ENCODE results near the gene DENND11.

GRCh38 chr7:141654551-141654950 is 47.4 kb downstream of the DENND11 start:
- TF ChIP-seq PHF20 (IDR thresholded peaks at IDR 0.05; ENCODE audit: partially characterized antibody) (no peak), CBFB (CRISPR knock-in tag; IDR thresholded peaks at IDR 0.05) (no peak), CTCF (IDR thresholded peaks at IDR 0.05 in 2 of 3, conservative IDR thresholded peaks at IDR 0.05 in 1 of 3; ENCODE audit: insufficient read depth in 2 of 3, low read depth in 1 of 3, low read length in 3 of 3) (peak; percentile 80 to 92 (median 88)), BCLAF1 (IDR thresholded peaks at IDR 0.05; ENCODE audit: borderline replicate concordance in 1 of 2, control insufficient read depth in 1 of 2, low read depth in 2 of 2, low read length in 1 of 2) (no peak), PRPF4 (IDR thresholded peaks at IDR 0.05; ENCODE audit: insufficient read depth, low read depth, low read length, poor library complexity, severe bottlenecking) (no peak), NR3C1 (CRISPR knock-in tag; IDR thresholded peaks at IDR 0.05) (no peak), RBM39 (optimal IDR thresholded peaks at IDR 0.05; ENCODE audit: low read depth, low read length) (no peak), ZFP36 (IDR thresholded peaks at IDR 0.05; ENCODE audit: low read depth, low read length, partially characterized antibody) (no peak), TCF7L2 (IDR thresholded peaks at IDR 0.05; ENCODE audit: low read depth, low read length) (no peak)
